HG03103 (cell line): ENCODE data around the gene MPST.
"Not testable (repeated sequence)": the region's sequence is repeated elsewhere in the genome, so short reads cannot be mapped to it uniquely, and the experiment has no call there.

Experiments
- ATAC-seq: cut with Tn5 transposase; IDR thresholded peaks from one replicate; pipeline ENCODE4 v1.9.1; 2021; ENCODE audit warnings: low read depth; ENCODE audit not compliant: unreplicated experiment

The MPST gene

GRCh38 chr22:37019309-37020191, at the start of gene MPST, which contains the start of gene TST:
Gene MPST, plus strand, starts transcription at chr22:37019742. Its CDS starts 95 bp downstream, at chr22:37019837.
Gene TST, minus strand, starts transcription at chr22:37019447. Its CDS starts 715 bp downstream, at chr22:37018732.
- peak; percentile 66 for ATAC-seq

GRCh38 chr22:36971341-36972125, 48.0 kb upstream of the MPST start:
- no peak for ATAC-seq

- no peak for ATAC-seq
Measured at GRCh38 chr22:36976606-36977005, 42.9 kb upstream of the MPST start.

GRCh38 chr22:36977401-36977861, 42.1 kb upstream of the MPST start:
- ATAC-seq: no peak

- peak; percentile 79 for ATAC-seq
Measured at GRCh38 chr22:36977947-36978660, 41.4 kb upstream of the MPST start.

GRCh38 chr22:36979016-36979910, 40.3 kb upstream of the MPST start:
- ATAC-seq: no peak

GRCh38 chr22:36981247-36981775, 38.2 kb upstream of the MPST start:
- ATAC-seq: no peak

- no peak for ATAC-seq
Measured at GRCh38 chr22:36982136-36982535, 37.4 kb upstream of the MPST start.

GRCh38 chr22:36985211-36985889, 34.2 kb upstream of the MPST start:
- ATAC-seq: no peak

GRCh38 chr22:36986242-36986821, 33.2 kb upstream of the MPST start:
- no peak for ATAC-seq

- ATAC-seq: no peak
Measured at GRCh38 chr22:36988075-36988832, 31.3 kb upstream of the MPST start.

GRCh38 chr22:36989012-36989411, 30.5 kb upstream of the MPST start:
- not testable (repeated sequence) for ATAC-seq

- ATAC-seq: no peak
Measured at GRCh38 chr22:36990457-36990856, 29.1 kb upstream of the MPST start.

GRCh38 chr22:36991206-36991605, 28.3 kb upstream of the MPST start:
- no peak for ATAC-seq

GRCh38 chr22:36997746-36998145, 21.8 kb upstream of the MPST start:
- no peak for ATAC-seq

- ATAC-seq: no peak
Measured at GRCh38 chr22:36998620-36999351, 20.8 kb upstream of the MPST start.

GRCh38 chr22:36999463-36999862, 20.1 kb upstream of the MPST start:
- ATAC-seq: no peak
